Activated CD4-positive, alpha-beta T cell treated with anti-CD3 and anti-CD28 coated beads for 24 hours (primary cell): ENCODE data around the gene PDGFC.
"Not testable (repeated sequence)": the region's sequence is repeated elsewhere in the genome, so short reads cannot be mapped to it uniquely, and the experiment has no call there.

Source experiments
- DNase-seq, 2 donors: peaks; one replicate each; pipeline ENCODE4 v3.0.0-alpha.2; 2020; ENCODE audit warnings: low read depth in 2 of 2

Gene PDGFC

GRCh38 chr4:156950948-156951347 lies 20.7 kb downstream of the PDGFC start:
- no peak for DNase-seq

DNA sequence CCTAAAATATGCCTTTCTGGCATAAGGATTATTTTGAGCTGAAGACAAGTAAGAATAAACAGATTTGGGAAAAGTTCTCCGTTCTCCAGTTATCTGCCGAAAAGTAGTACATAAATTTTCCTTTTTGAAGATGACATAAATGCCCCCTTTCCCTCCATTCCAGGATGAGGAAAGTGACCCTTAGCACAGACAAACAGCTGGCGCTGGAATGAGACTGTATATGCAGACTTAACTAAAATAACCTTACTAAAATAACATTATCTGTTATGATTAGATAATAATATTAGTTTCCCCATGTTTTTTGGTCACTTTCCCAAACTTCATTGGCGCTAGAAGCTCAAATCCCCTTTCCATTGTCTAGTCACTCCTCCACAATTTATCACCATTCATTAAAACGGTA lies 21.5 kb downstream of the PDGFC start:
- no peak for DNase-seq

DNA sequence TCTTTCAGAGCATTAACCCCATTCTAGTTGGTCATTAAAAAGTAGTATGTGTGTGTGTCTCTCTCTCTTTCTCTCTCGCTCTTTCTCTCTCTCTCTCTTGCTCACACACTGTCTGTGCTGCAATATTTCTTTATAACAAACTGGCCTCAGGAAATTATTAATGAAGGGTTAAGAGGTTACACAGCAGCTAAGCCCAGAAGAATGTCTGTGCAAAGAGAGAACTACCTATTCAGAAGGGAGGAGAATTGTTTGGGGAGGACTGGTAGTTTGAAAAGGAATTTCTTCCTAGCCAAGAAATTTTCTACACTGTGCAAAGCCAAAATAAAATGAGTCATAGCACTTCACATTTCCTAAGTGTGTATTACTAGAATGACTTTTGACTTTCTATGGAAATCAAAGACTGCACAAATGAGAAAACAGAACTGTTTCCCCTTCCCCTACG lies 22.2 kb downstream of the PDGFC start:
- DNase-seq: no peak

- no peak for DNase-seq
These were observed 22.9 kb downstream of the PDGFC start for GRCh38 chr4:156948738-156949137.

- DNase-seq: no peak
These were observed 23.5 kb downstream of the PDGFC start for GRCh38 chr4:156948133-156948532.

DNA sequence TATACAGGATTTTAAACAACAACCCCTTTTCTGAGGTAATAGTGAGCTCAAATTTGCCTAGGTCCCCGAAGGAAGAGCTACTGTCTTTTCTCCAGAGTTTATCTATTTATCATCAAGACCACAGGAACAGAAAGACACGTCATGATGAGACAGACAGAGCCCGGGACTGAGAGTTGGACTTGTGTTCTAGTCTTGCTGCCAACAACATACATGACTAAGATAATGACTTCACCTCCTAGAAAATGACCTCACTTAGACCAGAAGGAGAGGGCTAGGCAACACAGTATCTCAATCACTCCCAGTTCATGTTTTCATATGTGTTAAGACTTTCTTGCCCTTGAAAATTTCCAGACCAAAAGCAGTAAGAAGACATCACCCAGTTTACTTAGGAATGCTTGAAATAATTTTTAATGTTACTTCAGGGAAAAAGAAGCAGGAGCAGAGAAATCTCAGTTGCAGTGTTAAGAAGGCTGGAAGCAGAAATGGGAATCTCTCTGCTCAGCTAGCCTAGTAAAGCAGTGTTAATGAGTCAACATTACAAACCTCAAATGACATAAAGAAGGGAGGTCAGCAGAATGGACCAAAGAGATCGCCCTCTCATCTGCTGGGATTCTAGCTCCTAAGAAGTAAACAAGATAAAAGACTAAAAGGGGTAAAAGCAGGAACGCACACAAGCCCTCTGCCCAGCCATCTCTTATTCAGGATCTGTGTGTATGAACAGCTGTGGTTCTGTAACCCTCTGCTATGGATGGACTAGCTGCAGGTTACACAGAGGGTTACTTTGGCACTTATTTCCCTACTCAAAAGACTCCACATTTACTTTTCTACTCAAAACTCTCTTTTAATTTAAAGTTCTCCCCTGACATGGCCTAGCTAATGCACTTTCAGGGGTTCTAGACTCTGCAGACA lies 24.8 kb downstream of the PDGFC start:
- no peak for DNase-seq

DNA sequence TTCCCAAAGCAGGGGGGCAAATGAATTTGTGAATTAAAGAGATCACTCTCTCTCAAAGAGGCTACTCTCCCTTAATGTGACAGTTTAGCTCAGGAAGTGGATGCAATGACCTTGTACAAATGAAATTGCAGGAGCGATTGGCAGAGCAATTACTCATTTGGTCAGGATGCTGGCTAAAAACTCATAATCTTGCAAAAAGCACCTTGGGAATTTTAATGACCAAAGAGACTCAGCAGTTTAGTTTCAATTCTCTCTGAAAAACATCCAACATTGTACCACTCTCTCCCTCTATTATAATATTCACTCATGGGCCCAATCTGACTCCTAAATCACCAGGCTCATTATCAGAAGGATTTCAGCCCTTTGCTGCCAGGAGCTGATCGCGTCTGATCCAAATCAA lies 26.1 kb downstream of the PDGFC start:
- no peak for DNase-seq

- no peak for DNase-seq
These were observed 28.6 kb downstream of the PDGFC start for GRCh38 chr4:156942991-156943390.

DNA sequence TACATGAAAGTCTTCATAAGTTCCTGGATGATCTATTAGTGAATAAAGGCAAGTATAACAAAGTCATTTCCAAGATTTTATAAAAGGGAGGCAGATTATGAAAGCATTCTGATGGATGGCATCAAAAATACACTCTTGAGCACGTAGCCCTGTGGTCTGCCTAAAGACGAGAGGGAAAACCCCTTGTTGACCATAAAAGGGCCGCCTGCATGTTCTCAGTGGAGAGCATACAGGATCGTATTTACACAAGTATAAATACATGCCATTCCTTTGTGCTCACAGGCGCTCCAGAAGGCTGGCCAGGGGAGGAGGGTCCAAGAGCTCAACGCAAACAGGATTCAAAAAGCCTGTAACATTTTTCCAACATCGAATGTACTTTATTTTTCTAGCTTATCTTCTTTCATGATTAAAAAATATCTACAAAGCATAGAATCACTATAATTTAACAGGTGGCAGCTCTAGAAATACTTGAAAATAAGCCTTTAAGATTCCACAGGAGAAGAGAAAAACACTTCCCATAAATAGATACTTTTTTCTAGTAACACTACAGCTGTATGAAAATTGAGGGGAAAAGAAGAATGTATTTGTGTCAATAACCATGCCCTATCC lies 29.6 kb downstream of the PDGFC start:
- no peak for DNase-seq

GRCh38 chr4:156939801-156940200 lies 31.8 kb downstream of the PDGFC start:
- no peak for DNase-seq

DNA sequence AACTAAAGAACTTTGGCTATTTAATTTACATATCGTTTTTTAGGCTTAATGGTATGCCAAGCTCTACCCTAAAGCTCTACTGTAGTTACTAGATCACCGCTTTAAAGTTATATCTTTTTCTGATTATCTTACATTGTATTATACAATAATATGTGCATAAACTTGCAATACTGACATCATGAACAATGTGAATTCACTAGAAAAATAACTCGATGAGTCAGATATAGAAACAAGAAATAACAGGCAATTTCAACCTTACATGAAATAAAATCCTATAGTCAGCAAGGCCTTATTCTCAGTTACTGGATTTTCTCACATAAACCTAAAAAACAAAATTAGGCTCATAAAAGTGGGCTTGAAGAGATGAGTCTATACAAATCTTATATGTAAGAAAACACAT lies 32.5 kb downstream of the PDGFC start:
- DNase-seq: no peak

DNA sequence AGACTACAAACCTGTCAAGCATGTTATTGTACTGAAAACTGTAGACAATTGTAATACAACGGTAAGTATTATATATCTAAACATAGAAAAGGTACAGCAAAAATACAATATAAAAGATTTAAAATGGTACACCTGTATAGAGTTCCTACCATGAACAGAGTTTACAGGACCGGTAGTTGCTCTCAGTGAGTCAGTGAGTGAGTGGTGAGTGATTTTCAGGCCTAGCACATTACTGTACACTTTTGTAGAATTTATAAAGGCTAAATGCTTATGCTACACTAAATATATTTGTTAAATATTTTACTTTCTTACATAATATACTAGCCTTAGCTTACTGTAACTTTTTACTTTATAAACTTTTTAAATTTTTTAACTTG lies 37.4 kb downstream of the PDGFC start:
- no peak for DNase-seq

DNA sequence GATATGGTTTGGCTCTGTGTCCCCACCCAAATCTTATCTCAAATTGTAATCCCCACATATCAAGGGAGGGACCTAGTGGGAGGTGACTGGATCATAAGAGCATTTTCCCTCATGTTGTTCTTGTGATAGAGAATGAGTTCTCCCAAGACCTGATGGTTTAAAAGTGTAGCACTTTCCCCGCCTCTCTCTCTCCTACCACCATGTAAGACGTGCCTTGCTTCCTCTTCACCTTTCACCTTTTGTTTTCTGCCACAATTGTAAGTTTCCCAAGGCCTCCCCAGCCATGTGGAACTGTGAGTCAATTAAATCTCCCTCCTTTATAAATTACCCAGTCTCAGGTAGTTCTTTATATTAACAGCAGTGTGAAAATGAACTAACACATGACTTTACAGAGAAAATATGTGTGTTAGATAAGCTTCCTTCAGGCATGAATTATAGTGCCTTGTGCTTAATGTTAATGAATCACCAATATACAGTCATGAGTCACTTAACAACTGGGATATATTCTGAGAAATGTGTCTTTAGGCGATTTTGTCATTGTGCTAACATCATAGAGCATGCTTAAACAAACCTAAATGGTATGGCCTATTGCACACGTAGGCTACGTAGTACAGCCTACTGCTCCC lies 37.9 kb downstream of the PDGFC start:
- no peak for DNase-seq

- not testable (repeated sequence) for DNase-seq
These were observed 39.2 kb downstream of the PDGFC start for GRCh38 chr4:156932360-156932759.

DNA sequence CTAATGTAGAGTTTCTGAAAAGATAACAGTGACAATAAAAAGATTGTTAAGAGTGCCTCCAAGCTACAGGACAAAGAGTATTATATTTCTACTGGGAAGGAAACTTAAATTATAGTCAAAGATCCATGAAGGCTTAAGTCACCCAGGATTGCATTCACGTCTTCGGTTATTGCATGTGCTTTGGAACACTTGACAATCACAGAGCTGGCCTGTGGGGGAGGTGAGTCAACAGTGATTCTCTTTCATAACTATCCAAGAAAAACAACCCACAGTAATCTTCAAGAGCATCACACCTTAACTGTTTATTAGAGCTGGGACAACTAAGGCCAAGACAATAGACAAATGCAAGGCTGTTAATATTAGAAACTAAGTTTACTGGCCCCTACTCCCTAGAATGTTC lies 40.3 kb downstream of the PDGFC start:
- DNase-seq: no peak

- no peak for DNase-seq
These were observed 42.1 kb downstream of the PDGFC start for GRCh38 chr4:156929386-156930105.

- DNase-seq: no peak
These were observed 46.8 kb downstream of the PDGFC start for GRCh38 chr4:156924774-156925315.

DNA sequence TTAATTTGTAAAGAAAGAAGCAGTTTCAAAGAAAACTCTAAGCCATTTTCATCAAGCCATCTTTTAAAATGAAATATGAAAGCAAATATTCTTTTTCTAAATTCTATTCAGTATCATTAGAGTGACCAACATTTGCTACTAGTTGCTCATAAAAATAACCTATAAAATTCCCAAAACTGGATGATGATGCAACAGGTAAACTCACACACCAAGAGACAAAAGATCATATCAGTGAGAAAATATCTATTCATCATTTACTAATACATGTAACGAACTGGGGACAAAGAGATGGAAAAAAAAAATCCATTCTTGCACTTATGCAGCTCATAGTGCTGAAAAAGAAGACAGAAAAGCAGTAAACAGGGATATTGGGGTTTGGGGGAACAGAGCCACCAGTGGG lies 48.1 kb downstream of the PDGFC start:
- DNase-seq: no peak

DNA sequence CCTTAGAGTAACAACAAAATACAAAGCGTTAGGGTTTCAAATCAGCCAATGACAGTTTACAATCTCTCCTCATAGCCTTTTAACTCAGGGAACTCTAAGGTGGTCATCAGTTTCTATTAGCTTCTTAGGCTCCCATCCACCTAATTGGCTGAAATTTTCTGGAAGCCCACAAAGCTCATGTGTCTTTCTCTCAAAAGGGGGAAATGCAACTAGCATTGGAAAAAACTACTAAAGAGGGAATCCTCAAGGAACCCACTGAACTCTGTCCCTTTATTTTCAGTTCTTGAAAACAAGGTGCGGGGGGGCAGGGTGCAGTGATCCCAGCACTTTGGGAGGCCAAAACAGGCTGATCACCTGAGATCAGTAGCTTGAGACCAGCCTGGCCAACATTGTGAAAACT lies 56.4 kb downstream of the PDGFC start:
- no peak for DNase-seq

DNA sequence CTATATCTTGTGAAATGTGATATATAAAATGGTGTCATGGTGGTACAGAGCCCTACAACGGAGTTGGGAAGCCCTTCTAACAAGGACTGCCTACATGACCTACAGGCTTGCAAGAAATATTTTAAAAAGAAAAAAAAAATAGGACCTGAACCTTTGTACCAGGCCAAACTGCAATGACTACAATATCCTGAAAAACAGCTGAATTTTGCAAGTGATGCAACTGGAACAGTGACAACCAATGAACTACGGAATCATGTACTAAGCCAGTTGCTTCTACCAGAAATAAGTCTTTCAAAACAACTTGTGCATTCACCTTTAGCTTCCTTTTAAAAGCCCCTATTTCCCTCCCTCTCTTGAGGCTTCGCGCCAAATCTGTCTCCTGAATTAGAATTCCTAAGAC lies 58.4 kb downstream of the PDGFC start:
- no peak for DNase-seq

GRCh38 chr4:156909010-156909409 lies 62.6 kb downstream of the PDGFC start:
- DNase-seq: no peak

DNA sequence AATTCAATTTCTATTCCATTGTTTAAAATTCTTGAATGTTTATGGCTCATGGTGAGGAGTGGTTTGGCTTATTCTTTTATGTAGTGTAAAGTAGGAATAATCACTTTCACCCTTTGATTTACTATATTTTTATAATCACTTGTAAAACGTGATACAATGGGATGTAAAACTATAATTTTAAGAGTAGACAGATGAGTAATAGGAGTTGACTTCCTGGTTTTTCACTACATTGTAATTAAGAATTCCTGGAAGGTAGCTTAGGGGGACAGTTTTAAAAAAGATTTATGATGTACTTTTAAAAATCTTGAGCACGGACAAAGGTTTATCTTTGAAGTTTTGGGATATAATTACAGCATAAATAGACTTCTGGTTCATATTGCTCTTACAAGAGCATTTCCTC lies 65.3 kb downstream of the PDGFC start:
- no peak for DNase-seq
